ENCODE measurements around the gene ALDH2.
"Not testable (repeated sequence)": the region's sequence is repeated elsewhere in the genome, so short reads cannot be mapped to it uniquely, and the experiment has no call there.

ALDH2 gene

DNA sequence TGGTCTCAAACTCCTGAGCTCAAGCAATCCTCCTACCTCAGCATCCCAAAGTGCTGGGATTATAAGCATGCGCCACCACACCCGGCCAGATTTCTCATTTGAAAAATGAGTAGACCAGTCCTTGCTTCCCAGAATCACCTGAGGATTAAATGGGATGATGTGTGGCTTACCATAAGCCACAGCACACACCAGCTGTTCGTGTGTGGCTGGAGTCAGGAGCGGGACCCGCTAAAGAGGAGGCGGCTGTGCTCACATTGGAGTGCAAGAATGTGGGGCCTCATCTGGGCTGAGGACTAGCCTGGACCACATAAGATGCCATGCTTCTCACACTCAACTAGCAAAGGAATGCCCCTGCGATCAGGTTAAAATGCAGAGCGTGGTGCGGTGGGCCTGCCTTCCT, 6.7 kb upstream of the ALDH2 start:
- no peak for DNase-seq

DNA sequence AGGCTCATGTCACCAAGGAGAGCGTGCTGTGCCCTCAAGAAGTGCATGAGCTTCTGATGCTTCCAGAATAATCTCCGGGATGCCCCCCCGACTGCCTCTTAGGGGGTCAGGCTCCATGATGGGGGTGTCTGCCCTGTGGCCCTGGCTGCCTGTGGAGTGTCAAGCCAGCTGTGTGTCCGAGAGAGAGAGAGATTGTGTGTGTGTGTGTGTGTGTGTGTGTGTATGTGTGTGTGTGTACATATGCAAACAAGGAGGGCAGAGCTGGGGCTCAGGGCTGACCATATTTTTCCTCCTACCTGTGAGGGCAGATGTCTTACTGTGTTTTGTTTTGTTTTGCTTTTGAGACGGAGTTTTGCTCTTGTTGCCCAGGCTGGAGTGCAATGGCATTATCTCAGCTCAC, 5.6 kb upstream of the ALDH2 start:
- DNase-seq, result no peak

DNA sequence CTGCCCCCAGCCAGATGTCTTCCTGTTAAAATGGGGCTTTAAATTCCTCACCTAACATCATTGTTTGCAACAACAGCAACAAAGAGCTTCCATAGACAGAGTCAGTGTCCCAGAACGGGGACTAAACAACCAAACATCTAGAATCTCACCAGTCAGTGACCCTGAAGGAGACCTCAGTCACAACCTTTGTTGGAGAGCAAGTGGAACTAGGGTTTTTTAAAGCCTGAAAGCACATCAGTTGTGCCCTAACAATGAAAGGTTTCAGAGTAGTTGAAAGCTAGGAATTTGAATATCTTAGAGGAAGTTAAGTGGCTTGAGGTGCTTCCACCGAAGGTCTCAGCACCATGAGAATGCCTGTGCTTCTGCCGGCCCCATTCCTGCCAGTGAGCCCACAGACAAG, 5.0 kb upstream of the ALDH2 start:
- DNase-seq, result no peak

DNA sequence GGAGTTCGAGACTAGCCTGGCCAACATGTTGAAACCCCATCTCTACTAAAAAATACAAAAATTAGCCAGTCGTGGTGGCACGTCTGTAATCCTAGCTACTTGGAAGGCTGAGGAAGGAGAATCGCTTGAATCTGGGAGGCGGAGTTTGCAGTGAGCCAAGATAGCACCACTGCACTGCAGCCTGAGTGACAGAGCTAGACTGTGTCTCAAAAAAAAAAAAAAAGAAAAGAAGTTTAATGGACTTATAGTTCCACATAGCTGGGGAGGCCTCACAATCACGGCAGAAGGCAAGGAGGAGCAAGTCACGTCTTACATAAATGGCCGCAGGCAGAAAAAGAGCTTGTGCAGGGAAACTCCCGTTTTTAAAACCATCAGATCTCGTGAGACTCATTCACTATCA, 3.2 kb upstream of the ALDH2 start:
- DNase-seq, result not testable (repeated sequence)

DNA sequence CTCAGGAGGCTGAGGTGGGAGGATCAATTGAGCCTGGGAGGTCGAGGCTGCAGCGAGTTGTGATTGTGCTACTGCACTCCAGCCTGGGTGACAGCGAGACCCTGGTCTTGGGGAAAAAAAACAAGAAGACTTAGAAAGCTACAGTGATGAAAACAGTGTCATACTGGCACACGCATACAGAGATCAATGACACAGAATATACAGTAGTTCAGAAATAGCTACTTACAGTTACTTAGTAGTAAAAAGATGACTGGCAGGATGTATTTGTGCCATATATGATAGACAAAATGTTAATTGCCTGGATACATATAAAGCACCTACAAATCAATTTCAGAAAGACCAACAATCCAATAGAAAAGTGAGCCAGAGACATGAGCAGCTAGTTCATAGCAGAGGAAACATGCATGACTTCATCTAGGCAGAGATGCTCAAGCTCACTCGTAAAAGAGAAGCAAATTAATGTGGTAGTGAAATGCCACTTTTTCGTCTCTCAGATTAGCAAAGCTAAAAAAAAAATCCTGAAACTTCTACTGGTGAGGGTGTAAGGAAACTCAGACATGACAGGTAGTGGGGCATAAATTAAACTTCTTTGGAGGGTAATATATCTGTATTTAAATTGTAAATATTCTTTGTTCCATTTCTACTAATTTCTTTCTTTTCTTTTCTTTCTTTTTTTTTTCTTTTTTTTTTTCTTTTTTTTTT, 2.5 kb upstream of the ALDH2 start:
- DNase-seq, result no peak

DNA sequence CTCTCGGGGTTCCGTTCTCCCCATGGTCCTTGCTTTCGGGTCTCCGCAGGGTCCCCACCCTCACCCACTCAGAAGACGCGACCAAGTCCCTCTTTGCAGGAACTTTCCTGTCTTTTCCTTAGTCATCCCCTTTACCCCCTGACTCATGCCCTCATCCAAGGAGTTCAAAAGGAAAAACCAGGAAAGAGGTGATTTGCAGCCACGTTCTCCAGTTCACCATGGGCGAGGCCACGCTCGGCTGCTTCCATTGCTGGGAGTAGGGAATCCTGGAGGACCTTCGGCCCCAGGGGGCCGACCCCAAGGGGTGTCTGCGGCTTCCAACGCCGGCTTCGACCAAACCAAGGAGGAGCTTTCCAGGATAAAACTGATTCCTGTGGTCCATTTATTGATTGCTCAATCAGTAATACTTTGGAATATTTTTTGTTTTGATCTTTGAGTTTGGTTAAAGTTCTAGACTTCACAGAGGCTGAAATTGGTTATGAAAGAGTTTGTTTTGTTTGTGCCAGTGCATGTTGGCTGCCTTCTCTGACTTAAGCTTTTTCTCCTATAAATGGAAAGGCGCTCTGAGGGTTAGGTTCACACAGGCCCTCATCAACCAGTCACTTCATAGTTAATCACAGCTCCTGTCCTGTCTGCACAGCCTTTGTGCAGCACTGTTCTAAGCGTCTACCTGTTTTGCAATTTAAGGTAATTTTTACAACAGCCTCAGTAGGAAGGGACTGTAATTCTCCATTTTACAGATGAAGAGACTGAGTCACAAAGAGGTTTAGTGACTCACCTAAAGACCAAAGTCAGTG, 827 bp downstream of the ALDH2 start:
- DNase-seq, result peak; percentile 46

DNA sequence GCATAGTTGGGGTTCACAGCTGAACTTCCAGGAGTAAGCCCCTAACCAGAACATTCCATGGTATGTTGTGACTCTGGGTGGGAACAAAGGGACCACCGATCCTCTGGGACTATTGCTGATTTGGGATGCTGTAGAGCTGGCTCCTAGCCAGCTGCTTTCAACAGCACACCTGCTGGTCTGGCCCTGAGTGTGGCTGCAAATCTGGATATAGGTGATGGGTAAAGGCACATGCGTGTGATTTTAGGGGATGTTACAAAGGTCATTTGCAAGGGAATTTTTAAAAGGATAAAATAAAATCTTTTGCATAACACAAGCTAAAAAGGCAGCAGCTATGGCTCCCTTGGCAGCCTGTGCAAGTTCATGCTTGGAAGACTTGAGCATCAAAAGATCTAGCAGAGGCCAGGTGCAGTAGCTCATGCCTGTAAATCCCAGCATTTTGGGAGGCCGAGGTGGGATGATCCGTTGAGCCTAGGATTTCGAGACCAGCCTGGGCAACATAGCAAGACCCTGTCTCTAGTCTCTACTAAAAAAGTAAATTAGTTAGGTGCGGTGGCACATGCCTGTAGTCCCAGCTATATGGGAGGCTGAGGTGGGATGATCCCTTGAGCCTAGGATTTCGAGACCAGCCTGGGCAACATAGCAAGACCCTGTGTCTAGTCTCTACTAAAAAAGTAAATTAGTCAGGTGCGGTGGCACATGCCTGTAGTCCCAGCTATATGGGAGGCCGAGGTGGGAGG, 1.6 kb downstream of the ALDH2 start:
- no peak for DNase-seq

DNA sequence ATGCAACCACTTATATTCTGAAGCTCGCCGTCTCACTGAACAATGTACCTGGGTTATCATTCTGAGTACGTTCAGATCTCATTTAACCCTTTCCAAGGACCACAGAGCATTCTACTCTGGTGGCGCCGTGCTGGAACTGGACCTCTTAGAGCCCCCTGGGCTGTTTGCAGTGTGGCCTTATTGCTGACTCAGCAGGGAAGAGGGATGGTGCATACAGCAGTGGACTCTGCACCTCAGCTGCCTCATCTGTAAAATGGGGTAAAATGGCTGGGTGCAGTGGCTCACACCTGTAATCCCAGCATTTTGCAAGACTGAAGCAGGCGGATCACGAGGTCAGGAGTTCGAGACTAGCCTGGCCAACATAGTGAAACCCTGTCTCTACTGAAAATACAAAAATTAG, 2.9 kb downstream of the ALDH2 start:
- DNase-seq, result no peak

DNA sequence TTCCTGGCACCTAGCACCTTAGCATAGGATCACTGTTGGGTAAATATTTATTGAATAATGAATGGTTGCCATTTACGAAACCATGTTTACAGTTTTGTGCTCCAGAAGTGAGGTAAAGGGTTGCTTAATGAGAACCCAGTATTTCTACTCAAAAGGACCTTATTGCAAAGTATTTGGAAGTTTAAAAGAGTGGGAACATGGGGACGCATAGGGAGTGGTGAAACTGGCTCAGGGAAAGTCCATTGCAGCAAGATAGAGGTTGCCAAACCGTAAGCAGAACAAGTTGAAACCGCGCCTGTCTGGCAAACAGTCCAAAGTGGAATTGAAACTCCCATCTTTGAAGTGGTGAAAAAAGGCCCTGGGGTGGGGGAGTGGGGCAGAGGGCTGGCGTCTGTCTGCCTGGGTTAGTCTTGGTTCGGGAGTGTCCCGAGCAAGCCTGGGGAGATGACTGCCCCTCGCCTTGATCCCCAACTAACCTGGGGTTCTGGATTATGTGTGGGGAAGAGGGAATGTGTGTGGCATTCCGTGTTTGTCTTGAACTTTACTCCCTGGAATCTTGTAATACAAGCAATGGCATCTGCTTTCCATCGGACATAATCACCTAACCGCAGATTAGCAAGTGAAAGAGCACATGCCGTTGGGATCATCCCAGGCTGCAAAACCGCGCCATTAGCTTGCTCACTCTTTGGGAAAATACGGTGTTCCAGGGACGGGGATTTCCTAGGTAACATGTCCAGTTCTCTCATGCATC, 7.2 kb downstream of the ALDH2 start:
- peak; percentile 87 for DNase-seq

DNA sequence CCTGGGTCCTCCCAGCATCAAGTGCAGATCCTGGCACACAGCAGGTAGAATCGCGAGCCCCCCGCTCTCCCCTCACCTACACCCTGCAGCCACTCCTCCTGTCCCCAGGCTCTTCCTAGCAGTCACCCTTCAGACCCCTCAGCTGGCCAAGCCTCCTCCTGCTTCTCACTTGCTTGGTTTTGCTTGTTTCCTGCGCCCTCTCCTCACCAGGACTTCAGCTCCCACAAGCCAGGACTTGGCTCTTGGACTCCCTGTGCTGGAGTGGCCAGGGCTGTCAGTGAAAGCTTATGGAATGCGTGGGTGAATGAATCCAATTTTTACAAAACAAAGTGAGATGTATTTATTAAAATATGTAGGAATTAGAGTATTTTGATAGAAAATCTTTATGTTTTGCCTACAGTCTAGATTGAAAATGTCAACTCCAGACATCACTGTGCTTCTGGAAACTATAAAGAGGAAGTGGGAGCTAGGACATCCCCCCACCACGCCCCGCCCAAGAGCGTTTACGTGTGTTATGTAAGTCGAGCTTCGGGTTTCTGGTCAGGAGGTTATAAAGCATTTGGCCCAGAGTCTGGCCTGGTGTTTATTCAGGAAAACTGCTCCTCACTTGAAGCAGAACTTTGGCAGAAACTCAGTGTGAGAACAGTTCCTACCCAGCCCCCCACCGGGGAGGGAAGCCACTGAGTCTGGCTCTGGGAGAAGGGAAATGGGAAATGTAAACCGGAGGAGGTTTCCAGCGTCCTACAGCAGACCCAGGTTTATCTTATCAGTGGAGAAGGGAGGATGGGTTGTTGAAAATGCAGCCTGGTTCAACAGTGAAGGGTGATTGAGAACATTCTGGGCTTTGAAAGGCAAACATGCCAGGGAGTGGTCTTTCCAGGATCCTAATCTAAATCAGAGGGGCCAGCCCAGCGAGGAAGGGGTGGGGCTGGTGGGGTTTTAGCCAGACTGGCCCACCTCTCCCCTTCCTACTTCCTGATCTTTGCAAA, 8.8 kb downstream of the ALDH2 start:
- DNase-seq, result peak; percentile 60

DNA sequence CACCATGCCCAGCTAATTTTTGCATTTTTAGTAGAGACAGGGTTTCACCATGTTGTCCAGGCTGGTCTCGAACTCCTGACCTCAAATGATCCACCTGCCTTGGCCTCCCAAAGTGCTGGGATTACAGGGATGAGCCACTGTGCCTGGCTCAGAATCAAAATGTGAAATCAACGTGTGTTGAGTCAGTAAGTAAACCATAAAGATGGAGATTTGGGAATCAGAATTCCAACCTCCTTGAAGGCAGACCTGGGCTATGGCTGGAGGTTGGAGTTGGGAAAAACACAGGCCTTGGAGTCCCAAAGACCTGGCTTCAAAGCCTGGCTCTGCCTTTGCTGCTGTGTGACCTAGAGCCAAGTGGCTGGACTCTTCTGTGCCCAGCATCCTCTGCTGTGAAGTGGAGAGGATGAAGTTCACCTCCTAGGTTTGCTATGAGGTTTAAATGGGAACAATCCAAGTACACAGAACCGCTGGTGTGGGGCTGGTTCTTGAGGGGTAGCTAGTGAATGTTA, 10.2 kb downstream of the ALDH2 start:
- DNase-seq, result no peak

DNA sequence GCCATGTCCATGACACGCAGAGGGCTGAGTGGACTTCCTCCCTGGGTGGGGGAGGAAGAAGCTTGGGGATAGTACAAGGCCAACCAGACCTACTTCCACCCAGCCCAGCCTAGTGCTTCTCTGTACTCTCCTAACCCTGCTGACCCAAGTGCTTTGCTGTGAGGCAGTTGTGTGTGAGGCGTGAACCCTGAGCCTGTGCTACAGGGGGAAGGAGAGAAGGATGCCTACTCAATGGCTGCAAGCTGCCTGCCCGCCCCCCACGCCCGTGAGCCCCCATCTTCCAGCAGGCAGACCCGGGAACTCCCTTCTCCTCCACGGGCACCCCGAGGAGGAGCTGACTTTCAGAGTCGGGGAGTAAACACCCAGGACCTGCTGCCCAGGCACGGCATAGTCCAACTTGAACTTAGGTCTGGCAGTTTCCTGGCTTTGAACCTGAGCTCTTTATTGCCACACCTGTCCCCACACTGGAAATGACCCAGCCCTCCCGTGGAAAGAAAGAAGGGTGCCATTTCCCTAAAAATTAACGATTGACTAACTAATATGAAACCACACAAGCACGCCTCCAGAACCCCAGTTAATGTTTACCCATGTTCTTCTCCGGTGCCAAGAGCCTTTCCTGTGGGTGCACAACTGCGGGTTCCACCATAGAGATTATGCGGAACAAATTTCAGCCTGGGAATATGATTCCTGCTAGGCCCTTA, 10.8 kb downstream of the ALDH2 start:
- no peak for DNase-seq

DNA sequence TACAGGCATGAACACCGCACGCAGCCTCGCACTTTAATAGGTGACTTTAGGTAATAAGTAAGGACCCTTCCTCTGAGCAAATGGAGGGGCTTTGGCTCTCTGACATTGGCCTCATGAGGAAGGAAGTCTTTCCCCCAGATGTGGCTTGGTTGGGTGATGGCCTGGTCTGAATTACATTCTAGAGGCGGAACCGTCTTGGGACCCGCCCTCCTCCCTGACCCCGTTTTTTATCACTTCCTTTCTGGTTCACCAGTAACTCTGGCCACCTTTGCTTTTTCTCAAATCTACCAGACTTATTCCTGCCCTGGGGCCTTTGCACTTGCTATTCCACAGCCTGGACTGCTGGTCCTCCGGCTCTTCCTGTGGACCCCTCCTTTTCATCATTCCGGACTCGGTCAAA, 13.4 kb downstream of the ALDH2 start:
- DNase-seq, result no peak

DNA sequence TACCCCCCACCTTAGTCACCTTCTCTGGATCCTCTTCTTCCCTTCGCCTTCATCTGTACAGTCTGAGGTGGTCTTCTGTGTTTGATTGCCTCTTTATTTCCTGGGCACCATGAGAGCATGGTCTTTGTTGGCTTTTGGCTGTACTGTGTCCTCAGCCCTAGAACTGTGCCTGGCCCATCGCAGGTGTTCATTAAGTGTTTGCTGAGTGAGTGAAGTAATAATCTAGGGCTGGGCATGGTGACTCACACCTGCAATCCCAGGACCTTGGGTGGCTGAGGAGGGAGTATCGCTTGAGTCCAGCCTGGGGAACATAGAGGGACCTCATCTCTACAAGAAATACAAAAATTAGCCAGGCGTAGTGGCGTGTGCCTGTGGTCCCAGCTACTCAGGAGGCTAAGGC, 13.9 kb downstream of the ALDH2 start:
- no peak for DNase-seq

DNA sequence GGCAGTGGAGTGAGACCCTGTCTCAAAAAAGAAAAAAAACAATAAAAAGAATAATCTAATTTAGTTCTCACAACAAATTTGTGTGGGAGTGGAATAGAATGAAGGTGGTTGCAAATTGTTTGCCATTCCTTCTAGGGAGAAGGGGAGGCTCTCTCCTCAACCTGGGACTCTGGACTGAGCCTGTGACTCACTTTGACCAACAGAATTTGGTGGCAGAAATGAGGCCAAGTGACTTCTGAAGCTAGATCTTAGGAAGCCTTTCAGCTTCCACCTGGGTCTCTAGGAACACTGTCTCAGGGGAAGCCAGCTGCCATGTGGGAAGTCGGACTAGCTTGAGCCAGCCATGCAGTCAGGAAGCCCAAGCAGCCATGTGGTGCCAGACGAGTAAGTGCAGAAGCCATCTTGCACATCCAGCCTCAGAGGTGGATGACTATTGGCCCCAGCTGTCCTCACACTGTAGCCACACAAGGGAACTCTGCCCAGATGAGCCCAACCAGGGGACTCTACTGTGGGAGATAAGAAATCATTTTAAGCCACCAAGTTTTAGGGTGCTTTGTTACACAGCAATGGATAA, 14.4 kb downstream of the ALDH2 start:
- no peak for DNase-seq

DNA sequence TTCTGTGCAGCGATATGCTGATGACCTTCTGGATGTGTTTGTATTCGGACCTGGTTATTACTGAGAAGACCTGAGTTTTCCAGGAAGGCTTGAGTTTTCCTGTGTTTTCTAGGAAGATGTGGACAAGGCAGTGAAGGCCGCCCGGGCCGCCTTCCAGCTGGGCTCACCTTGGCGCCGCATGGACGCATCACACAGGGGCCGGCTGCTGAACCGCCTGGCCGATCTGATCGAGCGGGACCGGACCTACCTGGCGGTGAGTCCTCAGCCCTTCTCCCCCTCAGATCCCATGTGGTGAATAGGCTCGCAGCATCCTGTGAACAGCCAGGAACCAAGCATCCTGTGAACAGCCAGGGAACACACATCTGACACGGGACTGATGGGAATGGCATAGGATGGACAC, 16.3 kb downstream of the ALDH2 start:
- DNase-seq, result no peak

DNA sequence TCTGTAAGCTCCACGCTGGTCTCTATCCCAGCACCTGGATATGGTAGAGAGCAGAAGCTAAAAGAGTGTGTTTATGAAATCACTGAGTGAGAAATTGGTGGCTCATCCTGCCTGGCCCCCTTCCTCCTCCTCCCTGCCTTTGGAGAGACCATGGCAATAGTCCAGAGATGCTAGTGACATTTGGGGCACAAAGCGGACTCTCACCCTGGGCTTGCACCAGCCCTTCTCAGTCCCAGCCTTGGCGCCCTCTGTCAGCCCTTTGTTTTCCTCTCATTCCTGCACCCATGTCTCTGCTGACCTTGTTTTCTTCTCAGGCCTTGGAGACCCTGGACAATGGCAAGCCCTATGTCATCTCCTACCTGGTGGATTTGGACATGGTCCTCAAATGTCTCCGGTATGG, 18.2 kb downstream of the ALDH2 start:
- no peak for DNase-seq

DNA sequence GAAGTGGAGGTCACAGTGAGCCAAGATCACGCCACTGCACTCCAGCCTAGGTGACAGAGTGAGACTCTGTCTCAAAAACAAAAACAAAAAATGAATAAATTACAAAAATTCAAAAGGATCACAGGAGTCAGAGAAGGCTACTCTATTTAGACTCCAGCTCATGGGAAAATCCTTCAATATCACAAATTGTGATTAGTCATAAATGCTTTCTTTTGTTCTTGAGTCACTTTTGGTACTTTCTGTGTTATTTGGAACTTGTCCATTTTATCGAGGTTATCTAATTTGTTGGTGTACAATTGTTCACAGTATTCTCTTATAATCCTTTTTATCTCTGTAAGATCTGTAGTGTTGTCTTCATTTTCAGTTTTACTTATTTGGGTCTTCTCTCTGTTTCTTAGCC, 18.9 kb downstream of the ALDH2 start:
- DNase-seq, result peak; percentile 37

DNA sequence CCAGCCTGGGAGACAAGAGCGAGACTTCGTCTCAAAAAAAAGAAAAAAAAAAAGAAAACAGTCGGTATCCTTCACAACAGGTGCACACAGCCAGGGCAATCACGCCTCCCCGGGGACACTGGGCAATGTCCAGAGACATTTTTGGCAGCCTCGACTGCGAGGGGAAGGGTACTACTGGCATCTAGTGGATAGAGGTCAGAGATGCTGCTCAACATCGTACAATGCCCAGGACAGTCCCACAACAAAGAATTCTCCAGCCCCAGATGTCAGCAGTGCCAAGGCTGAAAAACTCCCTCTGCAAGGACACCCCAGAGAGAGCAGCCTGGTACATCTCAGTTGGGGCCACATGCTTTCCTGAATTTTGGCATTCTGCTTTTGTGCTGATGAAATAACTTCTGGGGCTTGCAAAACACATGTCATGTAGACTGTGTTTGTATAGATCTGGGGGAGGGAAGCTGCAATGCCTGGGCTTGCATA, 21.5 kb downstream of the ALDH2 start:
- no peak for DNase-seq

DNA sequence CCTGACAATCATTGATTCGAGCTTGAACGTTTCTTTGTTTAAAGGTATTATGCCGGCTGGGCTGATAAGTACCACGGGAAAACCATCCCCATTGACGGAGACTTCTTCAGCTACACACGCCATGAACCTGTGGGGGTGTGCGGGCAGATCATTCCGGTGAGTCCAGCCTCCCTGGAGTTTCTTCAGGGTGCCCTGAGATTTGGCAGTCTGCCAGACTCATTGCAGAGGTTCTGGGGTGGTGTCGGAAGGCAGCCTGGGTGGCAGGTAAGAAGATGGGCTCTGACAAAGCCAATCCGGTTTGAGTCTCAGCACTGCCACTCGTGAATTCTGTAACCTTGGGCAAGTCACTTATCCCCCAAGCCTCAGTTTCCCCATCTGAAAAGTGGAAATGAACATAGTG, 23.0 kb downstream of the ALDH2 start:
- no peak for DNase-seq

DNA sequence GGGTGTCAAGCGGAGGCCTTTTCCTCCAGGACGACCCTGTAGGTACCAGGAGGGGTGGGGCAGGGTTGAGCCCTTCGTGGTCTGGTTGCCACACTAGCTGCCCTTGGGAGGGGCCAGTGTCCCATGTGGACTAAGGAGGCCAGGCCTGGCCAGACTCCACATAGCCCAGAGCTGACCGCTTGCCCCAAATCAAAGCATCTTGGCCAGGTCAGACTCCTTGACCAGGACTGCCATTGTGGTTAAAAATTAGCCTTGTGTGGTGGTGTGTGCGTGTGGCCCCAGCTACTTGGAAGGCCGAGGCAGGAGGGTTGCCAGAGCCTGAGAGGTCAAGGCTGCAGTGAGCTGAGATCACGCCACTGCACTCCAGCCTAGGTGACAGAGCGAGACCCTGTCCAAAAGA, 24.8 kb downstream of the ALDH2 start:
- no peak for DNase-seq
